Neural cell (in vitro differentiated cells): ENCODE measurements around the gene ST6GALNAC3. TPM values are rescaled to one million over a fixed set of nuclear protein-coding genes. Genes with fewer than 3 reads are reported as not detected.
"Not testable (repeated sequence)": the region's sequence is repeated elsewhere in the genome, so short reads cannot be mapped to it uniquely, and the experiment has no call there.

Experiments used
- H2AFZ ChIP-seq: fragments of 200-600, 300-800 bp; sonication (generic), shearing (Covaris generic); 2 replicates; pipeline ENCODE4 v1.6.0; 2014; ENCODE audit warnings: low read depth, mild to moderate bottlenecking, antibody characterized with exemption, low read length, moderate library complexity
- H3F3A ChIP-seq: fragments of 200-600 bp; shearing (Covaris generic); 2 replicates; pipeline ENCODE4 v1.6.1; 2016; ENCODE audit warnings: mild to moderate bottlenecking, moderate library complexity, mixed read lengths, antibody characterized with exemption, low read length; ENCODE audit not compliant: insufficient read depth, poor library complexity, severe bottlenecking
- H3K27ac ChIP-seq: fragments of 200-600, 300-800 bp; sonication (generic), shearing (Covaris generic); 2 replicates; pipeline ENCODE4 v1.5.1; 2014; ENCODE audit warnings: mild to moderate bottlenecking, low read length, moderate library complexity
- H3K27me3 ChIP-seq: fragments of 300-800, 200-600 bp; sonication (generic), shearing (Covaris generic); 2 replicates; pipeline ENCODE4 v1.6.0; 2014; ENCODE audit warnings: mild to moderate bottlenecking, low read depth, low read length, moderate library complexity; ENCODE audit not compliant: insufficient read depth
- H3K36me3 ChIP-seq: fragments of 300-800, 200-600 bp; sonication (generic), shearing (Covaris generic); 2 replicates; pipeline ENCODE4 v1.5.1; 2014; ENCODE audit warnings: mild to moderate bottlenecking, antibody characterized with exemption, low read length, moderate library complexity; ENCODE audit not compliant: insufficient read depth
- H3K4me2 ChIP-seq: fragments of 300-800, 200-600 bp; sonication (generic), shearing (Covaris generic); 2 replicates; pipeline ENCODE4 v1.6.0; 2014; ENCODE audit warnings: mild to moderate bottlenecking, low read length
- H3K4me3 ChIP-seq: fragments of 300-800, 200-600 bp; sonication (generic), shearing (Covaris generic); 2 replicates; pipeline ENCODE4 v1.5.1; 2014; ENCODE audit warnings: mild to moderate bottlenecking, low read length, moderate library complexity
- H3K79me2 ChIP-seq: fragments of 200-600 bp; shearing (Covaris generic); replicated peaks from 2 replicates; pipeline ENCODE4 v1.6.0; 2014; ENCODE audit warnings: mild to moderate bottlenecking, low read length, moderate library complexity; ENCODE audit not compliant: insufficient read depth
- H3K9ac ChIP-seq: fragments of 300-800, 200-600 bp; sonication (generic), shearing (Covaris generic); 2 replicates; pipeline ENCODE4 v1.6.1; 2016; ENCODE audit warnings: mild to moderate bottlenecking, low read length, mixed read lengths
- H3K9me2 ChIP-seq: fragments of 200-600 bp; shearing (Covaris generic); 2 replicates; pipeline ENCODE4 v1.6.1; 2016; ENCODE audit warnings: mild to moderate bottlenecking, low read length, mixed read lengths; ENCODE audit not compliant: insufficient read depth
- H3K9me3 ChIP-seq: fragments of 200-600, 300-800 bp; sonication (generic), shearing (Covaris generic); 2 replicates; pipeline ENCODE4 v1.6.1; 2016; ENCODE audit warnings: mild to moderate bottlenecking, mixed run types, low read length, moderate library complexity, mixed read lengths
- H4K20me1 ChIP-seq: fragments of 200-600 bp; shearing (Covaris generic); 2 replicates; pipeline ENCODE4 v1.6.1; 2016; ENCODE audit warnings: mild to moderate bottlenecking, mixed run types; ENCODE audit not compliant: insufficient read depth
- EP300 ChIP-seq: fragments of 450-650 bp; conservative IDR thresholded peaks from 2 replicates; pipeline ENCODE4 v1.6.1; 2014; ENCODE audit warnings: antibody characterized with exemption, mild to moderate bottlenecking, moderate library complexity; ENCODE audit not compliant: poor library complexity, severe bottlenecking
- EZH2 ChIP-seq: fragments of 200-600, 300-800 bp; shearing (Covaris generic), sonication (generic); IDR thresholded peaks from 2 replicates; pipeline ENCODE4 v1.6.1; 2014; ENCODE audit warnings: antibody characterized with exemption, low read length, borderline replicate concordance, mild to moderate bottlenecking; ENCODE audit not compliant: insufficient read depth, poor library complexity, severe bottlenecking
- MXI1 ChIP-seq: fragments of 450-650 bp; conservative IDR thresholded peaks from 2 replicates; pipeline ENCODE4 v1.6.1; 2014; ENCODE audit warnings: antibody characterized with exemption, mild to moderate bottlenecking; ENCODE audit not compliant: poor library complexity, severe bottlenecking
- POLR2AphosphoS5 ChIP-seq: IDR thresholded peaks from 2 replicates; pipeline ENCODE4 v1.6.1; 2012
- RAD21 ChIP-seq: fragments of 450-650 bp; conservative IDR thresholded peaks from 2 replicates; pipeline ENCODE4 v1.6.1; 2014; ENCODE audit warnings: antibody characterized with exemption, mild to moderate bottlenecking, moderate library complexity
- SMC3 ChIP-seq: fragments of 450-650 bp; conservative IDR thresholded peaks from 2 replicates; pipeline ENCODE4 v1.6.1; 2014; ENCODE audit warnings: antibody characterized with exemption, mild to moderate bottlenecking, moderate library complexity; ENCODE audit not compliant: poor library complexity
- TAF1 ChIP-seq: IDR thresholded peaks from 2 replicates; pipeline ENCODE4 v1.6.1; 2012; ENCODE audit warnings: low read depth
- polyA plus RNA-seq: library from polyadenylated mRNA; depleted of rRNA; stranded (reverse); fragments of >200 nt; gene quantifications from 2 replicates; pipeline ENCODE4 v1.2.3, GENCODE V29; 2014
- TF ChIP-seq, protein P1 (sequence below): IDR thresholded peaks from 2 replicates; pipeline ENCODE4 v1.6.1; 2012; ENCODE audit warnings: borderline replicate concordance
- TF ChIP-seq, protein P2 (sequence below): fragments of 450-650 bp; IDR thresholded peaks from 2 replicates; pipeline ENCODE4 v1.5.1; 2014; ENCODE audit warnings: antibody characterized with exemption, mild to moderate bottlenecking, moderate library complexity; ENCODE audit not compliant: poor library complexity, severe bottlenecking

Gene ST6GALNAC3
- polyA plus RNA-seq, 1 donor from 2014 or later: 3.6 TPM

DNA sequence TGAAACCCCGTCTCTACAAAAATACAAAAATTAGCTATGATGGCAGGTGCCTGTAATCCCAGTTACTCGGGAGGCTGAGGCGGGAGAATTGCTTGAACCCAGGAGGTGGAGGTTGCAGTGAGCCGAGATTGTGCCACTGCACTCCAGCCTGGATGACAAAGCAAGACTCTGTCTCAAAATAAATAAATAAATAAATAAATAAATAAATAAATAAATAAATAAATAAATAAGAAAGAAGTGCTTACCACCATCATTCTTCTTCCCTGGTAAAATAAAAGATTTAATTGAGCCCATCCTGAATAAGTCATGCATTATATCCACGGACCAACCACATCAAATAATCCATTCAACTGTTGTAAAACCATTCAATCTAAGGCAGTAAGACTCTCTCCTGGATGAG, 578.3 kb downstream of the ST6GALNAC3 start:
- H3K9ac ChIP-seq, H4K20me1 ChIP-seq, H3K27me3 ChIP-seq, H3F3A ChIP-seq, H3K27ac ChIP-seq, H2AFZ ChIP-seq, H3K9me2 ChIP-seq, H3K36me3 ChIP-seq, H3K4me3 ChIP-seq, H3K79me2 ChIP-seq, H3K4me2 ChIP-seq: not testable (repeated sequence)
- H3K9me3 ChIP-seq: peaks cover 10% of the 10 kb centered on the region

DNA sequence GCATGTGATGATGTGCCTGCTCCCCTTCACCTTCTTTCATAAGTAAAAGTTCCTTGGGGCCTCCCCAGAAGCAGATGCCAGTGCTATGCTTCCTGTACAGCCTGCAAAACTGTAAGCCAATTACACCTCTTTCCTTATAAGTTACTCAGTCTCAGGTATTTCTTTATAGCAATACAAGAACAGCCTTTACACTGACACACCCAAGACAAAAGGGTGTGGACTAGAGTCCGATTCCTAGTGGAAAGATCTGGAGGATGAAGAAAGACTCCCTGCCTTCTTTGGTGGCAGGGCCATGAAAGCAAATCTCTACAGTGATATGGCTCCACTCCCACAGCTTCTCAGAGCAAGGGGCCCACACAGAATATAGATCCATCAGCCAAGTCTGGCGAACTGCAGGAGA, 583.1 kb downstream of the ST6GALNAC3 start:
- H3F3A ChIP-seq: no peaks in the 10 kb centered on the region
- H4K20me1 ChIP-seq: no peaks in the 10 kb centered on the region
- H3K79me2 ChIP-seq: no peaks in the 10 kb centered on the region
- H3K36me3 ChIP-seq: no peaks in the 10 kb centered on the region
- H3K27me3 ChIP-seq: no peaks in the 10 kb centered on the region
- no peaks in the 10 kb centered on the region for H3K9me3 ChIP-seq
- H3K4me3 ChIP-seq: no peak overlapping the region
- TF ChIP-seq EZH2: no peak
- TF ChIP-seq TAF1: no peak
- TF ChIP-seq EP300: no peak
- TF ChIP-seq, protein P1, sequence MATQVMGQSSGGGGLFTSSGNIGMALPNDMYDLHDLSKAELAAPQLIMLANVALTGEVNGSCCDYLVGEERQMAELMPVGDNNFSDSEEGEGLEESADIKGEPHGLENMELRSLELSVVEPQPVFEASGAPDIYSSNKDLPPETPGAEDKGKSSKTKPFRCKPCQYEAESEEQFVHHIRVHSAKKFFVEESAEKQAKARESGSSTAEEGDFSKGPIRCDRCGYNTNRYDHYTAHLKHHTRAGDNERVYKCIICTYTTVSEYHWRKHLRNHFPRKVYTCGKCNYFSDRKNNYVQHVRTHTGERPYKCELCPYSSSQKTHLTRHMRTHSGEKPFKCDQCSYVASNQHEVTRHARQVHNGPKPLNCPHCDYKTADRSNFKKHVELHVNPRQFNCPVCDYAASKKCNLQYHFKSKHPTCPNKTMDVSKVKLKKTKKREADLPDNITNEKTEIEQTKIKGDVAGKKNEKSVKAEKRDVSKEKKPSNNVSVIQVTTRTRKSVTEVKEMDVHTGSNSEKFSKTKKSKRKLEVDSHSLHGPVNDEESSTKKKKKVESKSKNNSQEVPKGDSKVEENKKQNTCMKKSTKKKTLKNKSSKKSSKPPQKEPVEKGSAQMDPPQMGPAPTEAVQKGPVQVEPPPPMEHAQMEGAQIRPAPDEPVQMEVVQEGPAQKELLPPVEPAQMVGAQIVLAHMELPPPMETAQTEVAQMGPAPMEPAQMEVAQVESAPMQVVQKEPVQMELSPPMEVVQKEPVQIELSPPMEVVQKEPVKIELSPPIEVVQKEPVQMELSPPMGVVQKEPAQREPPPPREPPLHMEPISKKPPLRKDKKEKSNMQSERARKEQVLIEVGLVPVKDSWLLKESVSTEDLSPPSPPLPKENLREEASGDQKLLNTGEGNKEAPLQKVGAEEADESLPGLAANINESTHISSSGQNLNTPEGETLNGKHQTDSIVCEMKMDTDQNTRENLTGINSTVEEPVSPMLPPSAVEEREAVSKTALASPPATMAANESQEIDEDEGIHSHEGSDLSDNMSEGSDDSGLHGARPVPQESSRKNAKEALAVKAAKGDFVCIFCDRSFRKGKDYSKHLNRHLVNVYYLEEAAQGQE: no peak
- TF ChIP-seq RAD21: no peak
- TF ChIP-seq, protein P2, sequence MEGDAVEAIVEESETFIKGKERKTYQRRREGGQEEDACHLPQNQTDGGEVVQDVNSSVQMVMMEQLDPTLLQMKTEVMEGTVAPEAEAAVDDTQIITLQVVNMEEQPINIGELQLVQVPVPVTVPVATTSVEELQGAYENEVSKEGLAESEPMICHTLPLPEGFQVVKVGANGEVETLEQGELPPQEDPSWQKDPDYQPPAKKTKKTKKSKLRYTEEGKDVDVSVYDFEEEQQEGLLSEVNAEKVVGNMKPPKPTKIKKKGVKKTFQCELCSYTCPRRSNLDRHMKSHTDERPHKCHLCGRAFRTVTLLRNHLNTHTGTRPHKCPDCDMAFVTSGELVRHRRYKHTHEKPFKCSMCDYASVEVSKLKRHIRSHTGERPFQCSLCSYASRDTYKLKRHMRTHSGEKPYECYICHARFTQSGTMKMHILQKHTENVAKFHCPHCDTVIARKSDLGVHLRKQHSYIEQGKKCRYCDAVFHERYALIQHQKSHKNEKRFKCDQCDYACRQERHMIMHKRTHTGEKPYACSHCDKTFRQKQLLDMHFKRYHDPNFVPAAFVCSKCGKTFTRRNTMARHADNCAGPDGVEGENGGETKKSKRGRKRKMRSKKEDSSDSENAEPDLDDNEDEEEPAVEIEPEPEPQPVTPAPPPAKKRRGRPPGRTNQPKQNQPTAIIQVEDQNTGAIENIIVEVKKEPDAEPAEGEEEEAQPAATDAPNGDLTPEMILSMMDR: no peak
- no peak for TF ChIP-seq SMC3
- TF ChIP-seq MXI1: no peak
- TF ChIP-seq POLR2AphosphoS5: no peak
- H2AFZ ChIP-seq: no peak overlapping the region
- no peak overlapping the region for H3K4me2 ChIP-seq
- no peak overlapping the region for H3K9ac ChIP-seq
- no peaks in the 10 kb centered on the region for H3K9me2 ChIP-seq
- H3K27ac ChIP-seq: no peak overlapping the region
